ENCODE measurements around the gene AP1S2.

AP1S2 gene

GRCh38 chrX:15804563-15804962 is 50.0 kb downstream of the AP1S2 start:
- no peak for DNase-seq

- no peak for DNase-seq
Measured at GRCh38 chrX:15797707-15798106, 56.9 kb downstream of the AP1S2 start.

DNA sequence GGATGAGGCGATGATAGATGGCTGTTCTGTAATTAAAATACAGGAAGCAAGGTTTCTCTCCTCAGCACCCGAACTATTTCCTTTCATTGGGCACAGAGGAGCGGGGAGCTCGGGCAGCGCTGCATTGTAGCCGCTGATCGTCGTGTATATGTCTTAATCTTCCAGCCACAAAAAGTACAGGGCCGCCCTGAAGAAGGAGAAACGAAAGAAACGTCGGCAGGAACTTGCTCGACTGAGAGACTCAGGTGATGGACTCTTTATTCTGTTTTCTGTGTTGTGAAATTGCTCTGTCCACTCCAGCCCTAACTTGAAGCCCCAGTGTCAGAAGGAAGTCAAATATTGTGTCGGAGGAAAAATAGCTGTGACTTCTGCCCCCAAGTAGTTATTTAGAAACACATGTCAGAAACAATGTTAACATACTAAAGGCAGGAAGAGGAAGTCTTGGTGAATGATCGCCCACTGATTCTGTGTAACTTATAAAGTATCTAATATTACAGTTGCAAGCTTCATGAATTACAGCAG is 63.8 kb downstream of the AP1S2 start:
- no peak for DNase-seq

DNA sequence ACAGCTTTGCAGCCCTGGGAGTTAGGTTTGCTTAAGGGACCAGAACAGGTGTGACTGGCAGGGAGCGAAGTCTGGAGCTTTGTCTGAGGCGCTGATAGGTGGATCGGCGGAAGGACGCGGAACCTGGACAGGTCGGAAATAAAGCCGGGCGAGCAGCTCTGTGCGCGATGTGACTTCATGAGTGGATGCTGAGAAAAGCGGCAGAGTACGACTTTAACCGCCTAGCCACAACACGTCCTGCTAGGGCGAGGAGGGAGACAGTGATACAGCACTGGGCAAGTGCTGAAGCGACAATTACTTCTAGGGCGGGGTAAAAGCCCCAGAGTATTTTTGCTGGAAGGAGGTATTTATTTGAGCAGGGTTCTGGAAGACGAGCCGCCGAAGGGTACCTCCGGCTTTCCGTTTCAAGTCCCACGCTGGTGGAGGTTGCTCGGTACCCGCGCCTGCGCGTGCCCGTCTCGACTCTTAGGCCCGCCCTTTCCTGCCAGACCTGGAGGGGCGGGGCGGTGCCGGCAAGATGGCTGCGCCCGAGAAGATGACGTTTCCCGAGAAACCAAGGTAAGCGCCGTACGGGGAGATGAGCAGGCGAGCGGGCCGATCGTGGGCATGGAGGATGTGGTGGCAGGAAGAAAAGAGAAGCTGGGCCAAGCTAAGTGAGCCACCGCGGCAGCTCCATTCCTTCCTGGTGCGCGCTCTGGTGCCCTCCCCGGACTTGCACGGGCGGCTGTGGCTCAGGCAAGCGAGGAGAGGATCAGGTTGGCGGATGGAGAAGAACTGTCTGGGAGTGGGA is 64.4 kb downstream of the AP1S2 start, which contains the start of gene ZRSR2:
TSS of gene ZRSR2 (plus strand) at position 506 of the 790 bp plus-strand sequence. CDS start at position 518, 12 bp downstream.
- peak; percentile 64 for DNase-seq

- no peak for DNase-seq
Measured at GRCh38 chrX:15786915-15787314, 67.7 kb downstream of the AP1S2 start.

GRCh38 chrX:15785176-15785750 is 69.3 kb downstream of the AP1S2 start:
- no peak for DNase-seq

GRCh38 chrX:15781961-15782699 is 72.5 kb downstream of the AP1S2 start:
- DNase-seq, result no peak

Measured in NCI-H1048 (cell line).